Heart right ventricle (tissue), 16 donors: ENCODE data around the gene CBLC. TPM values are rescaled to one million over a fixed set of nuclear protein-coding genes. Genes with fewer than 3 reads are reported as not detected.

ENCODE experiments used
- ATAC-seq, 8 donors: fragments of 200-7000 bp; cut with Tn5 transposase; one replicate each; pipeline ENCODE4 v1.9.1; 2020; ENCODE audit warnings: mild to moderate bottlenecking in 8 of 8, moderate library complexity in 8 of 8, moderate number of reproducible peaks in 1 of 8
- DNase-seq, 2 donors: peaks; one replicate each; pipeline ENCODE4 v3.0.0-alpha.2; 2020
- H3K27ac ChIP-seq, 10 donors: fragments of 200-600 bp; sonication (generic) in 2 of 10; one replicate each; pipeline versions ENCODE4 v1.5.0 to v1.8.0; 2020 to 2022; ENCODE audit warnings: mild to moderate bottlenecking in 3 of 10
- H3K27me3 ChIP-seq, 7 donors: fragments of 200-600 bp; one replicate each; pipeline ENCODE4 v1.8.0; 2021 to 2022; ENCODE audit warnings: mild to moderate bottlenecking in 2 of 7
- H3K36me3 ChIP-seq, 9 donors: fragments of 200-600 bp; sonication (generic) in 1 of 9; one replicate each; pipeline versions ENCODE4 v1.5.0 to v1.8.0; 2020 to 2022; ENCODE audit warnings: mild to moderate bottlenecking in 2 of 9
- H3K4me1 ChIP-seq, 9 donors: fragments of 200-600 bp; sonication (generic) in 1 of 9; one replicate each; pipeline versions ENCODE4 v1.5.0 to v1.8.0; 2020 to 2022; ENCODE audit warnings: mild to moderate bottlenecking in 4 of 9
- H3K4me3 ChIP-seq, 10 donors: fragments of 200-600 bp; sonication (generic) in 2 of 10; one replicate each; pipeline versions ENCODE4 v1.5.0 to v1.8.0; 2020 to 2022; ENCODE audit warnings: mild to moderate bottlenecking in 7 of 10, moderate library complexity in 2 of 10
- H3K9me3 ChIP-seq, 11 donors: fragments of 200-600 bp in 10 of 11; sonication (generic) in 2 of 11; one replicate each; pipeline versions ENCODE4 v1.5.0 to v1.8.0; 2013 to 2022; ENCODE audit warnings: mild to moderate bottlenecking in 2 of 11, control low read depth in 1 of 11, moderate library complexity in 1 of 11
- WGBS, 2 donors: extraction: QIAGEN DNeasy Blood & Tissue Kit; methylation state at CpG; one replicate each; pipeline ENCODE4 v1.1.7; 2013; ENCODE audit warnings: inconsistent platforms in 1 of 2; 5-methylcytosine and 5-hydroxymethylcytosine counted together
- intact Hi-C, 10 donors: fragments of 100-400 bp; cut with DNase I; formaldehyde crosslinking; loops; one replicate each; pipeline versions ENCODE4 v1.11.1 to v1.14.2; 2022
- polyA plus RNA-seq, 2 donors: library from polyadenylated mRNA; stranded (reverse); fragments of 200-250 nt; gene quantifications; one replicate each; pipeline ENCODE4 v1.2.3, GENCODE V29; 2013
- total RNA-seq, 10 donors: library from RNA; stranded (reverse); fragmentation: NEBNext Ultra II Directional in 3 of 10; extraction: Animal tissue kit (Norgen Biotek cat#: 25700) in 3 of 10; gene quantifications; one replicate each; pipeline versions ENCODE4 v1.2.1 to v1.2.4, GENCODE V29; 2021 to 2023
- TF ChIP-seq, protein P1 (sequence below), 9 donors: fragments of 200-600 bp; sonication (generic) in 2 of 9; IDR thresholded peaks; one replicate each; pipeline versions ENCODE4 v1.5.0 to v1.8.0; 2021 to 2022; ENCODE audit warnings: antibody characterized with exemption in 9 of 9, mild to moderate bottlenecking in 5 of 9, moderate library complexity in 1 of 9
- donor health status: Arrhythmogenic right ventricular cardiomyopathy.
- donor health status: ischemic (EF 13 %, LVEDD 7.1; RV severe dilation, severe dysfunction).
- donor health status: healthy with polysubstance abuse.
- donor health status: DM: no; HTN: yes; CAD: no.
- donor health status: DM: no; HTN: no; CAD: no.
- donor health status: ischemic (EF 25% LVEDD 6.9; RV normal size, moderate dysfunction).
- donor health status: ischemic (EF 25% LVEDD 5.7; RV mildly dilated, moderate dysfunction).
- donor health status: healthy.
- donor health status: DM: yes; HTN: yes; CAD: no.
- donor health status: Ischemic cardiomyopathy.
- donor health status: ischemic (EF 35%, LVEDD 5.7; RV mildly dilated, moderate dysfunction).
- donor health status: nonischemic (EF 11% LVEDD 7.7; RV severe dilation, severe dysfunction).
- donor health status: DM: yes; HTN: yes; CAD: no.
- donor health status: PGD.
- donor health status: ischemic (EF 29% LVEDD 5.4; RV normal size, mild dysfunction).
- donor health status: nonischemic (EF 23%, LVEDD 6.1; RV moderate dilation, normal function).

Gene CBLC
- total and polyA plus RNA-seq, 12 donors = 0.38 TPM; not detected in 11

DNA sequence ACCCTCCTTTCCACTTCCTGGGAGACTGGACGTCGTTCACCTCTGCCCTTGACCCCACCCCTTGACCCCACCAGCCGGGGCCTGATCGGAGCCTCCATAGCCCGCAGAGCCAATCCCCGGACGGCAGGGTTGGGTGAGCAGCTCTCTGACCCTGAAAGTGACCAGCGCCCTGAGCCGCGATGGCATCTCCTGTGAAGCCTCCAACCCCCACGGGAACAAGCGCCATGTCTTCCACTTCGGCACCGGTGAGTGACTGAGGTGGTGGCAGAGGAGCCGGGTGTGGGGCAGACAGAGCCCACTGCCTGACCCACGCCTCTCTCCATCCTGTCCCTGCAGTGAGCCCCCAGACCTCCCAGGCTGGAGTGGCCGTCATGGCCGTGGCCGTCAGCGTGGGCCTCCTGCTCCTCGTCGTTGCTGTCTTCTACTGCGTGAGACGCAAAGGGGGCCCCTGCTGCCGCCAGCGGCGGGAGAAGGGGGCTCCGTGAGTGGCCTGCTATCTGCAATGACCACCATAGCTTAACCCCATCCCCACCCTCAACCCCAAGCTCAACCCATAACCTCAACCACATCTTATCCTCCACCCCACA, 41.6 kb downstream of the CBLC start:
- no peak for ATAC-seq
- TF ChIP-seq, protein P1, sequence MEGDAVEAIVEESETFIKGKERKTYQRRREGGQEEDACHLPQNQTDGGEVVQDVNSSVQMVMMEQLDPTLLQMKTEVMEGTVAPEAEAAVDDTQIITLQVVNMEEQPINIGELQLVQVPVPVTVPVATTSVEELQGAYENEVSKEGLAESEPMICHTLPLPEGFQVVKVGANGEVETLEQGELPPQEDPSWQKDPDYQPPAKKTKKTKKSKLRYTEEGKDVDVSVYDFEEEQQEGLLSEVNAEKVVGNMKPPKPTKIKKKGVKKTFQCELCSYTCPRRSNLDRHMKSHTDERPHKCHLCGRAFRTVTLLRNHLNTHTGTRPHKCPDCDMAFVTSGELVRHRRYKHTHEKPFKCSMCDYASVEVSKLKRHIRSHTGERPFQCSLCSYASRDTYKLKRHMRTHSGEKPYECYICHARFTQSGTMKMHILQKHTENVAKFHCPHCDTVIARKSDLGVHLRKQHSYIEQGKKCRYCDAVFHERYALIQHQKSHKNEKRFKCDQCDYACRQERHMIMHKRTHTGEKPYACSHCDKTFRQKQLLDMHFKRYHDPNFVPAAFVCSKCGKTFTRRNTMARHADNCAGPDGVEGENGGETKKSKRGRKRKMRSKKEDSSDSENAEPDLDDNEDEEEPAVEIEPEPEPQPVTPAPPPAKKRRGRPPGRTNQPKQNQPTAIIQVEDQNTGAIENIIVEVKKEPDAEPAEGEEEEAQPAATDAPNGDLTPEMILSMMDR (IDR thresholded peaks at IDR 0.05) = no peak
- no peak for DNase-seq

DNA sequence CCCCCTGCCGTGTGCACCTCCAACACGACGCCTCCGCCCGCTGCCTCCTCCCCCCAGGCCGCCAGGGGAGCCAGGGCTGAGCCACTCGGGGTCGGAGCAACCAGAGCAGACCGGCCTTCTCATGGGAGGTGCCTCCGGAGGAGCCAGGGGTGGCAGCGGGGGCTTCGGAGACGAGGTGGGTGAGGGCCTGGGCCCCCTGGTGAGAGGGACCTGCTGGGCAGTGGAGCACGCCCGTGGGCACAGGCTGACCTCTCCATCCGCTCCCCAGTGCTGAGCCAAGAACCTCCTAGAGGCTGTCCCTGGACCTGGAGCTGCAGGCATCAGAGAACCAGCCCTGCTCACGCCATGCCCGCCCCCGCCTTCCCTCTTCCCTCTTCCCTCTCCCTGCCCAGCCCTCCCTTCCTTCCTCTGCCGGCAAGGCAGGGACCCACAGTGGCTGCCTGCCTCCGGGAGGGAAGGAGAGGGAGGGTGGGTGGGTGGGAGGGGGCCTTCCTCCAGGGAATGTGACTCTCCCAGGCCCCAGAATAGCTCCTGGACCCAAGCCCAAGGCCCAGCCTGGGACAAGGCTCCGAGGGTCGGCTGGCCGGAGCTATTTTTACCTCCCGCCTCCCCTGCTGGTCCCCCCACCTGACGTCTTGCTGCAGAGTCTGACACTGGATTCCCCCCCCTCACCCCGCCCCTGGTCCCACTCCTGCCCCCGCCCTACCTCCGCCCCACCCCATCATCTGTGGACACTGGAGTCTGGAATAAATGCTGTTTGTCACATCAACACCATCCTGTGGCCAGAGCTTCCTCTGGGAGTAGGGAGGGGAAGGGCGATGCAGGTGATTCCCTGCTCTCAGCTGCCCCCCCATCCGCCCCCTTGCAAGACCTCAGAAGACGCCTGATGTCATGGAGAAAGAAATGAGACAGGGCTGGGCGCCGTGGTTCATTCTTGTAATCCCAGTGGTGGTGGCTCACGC, 43.2 kb downstream of the CBLC start:
- Histone ChIP-seq H3K4me1 (peaks cover 0 to 39% (median 22%) of the 10 kb centered on the region in 9 donors), H3K36me3 (peaks cover 0 to 30% (median 0%) of the 10 kb centered on the region in 9 donors), H3K9me3 (no peaks in the 10 kb centered on the region), H3K27me3 (no peaks in the 10 kb centered on the region), H3K4me3 (peak overlapping the region in 7 of 10 donors; percentile 9 to 40 (median 35)), H3K27ac (peak overlapping the region; percentile 50 to 92 (median 84))
- 12 to 18% methylated on average over 30 to 35 of the region's 35 CpGs for WGBS, 2 donors
- intact Hi-C loops = loop anchor here in 1 of 10 donors (1.0 kb wide), 1 partner anchor 24 kb away; no protein-coding TSS in a partner anchor
- TF ChIP-seq, protein P1 (IDR thresholded peaks at IDR 0.05) = no peak
- DNase-seq (peak; percentile 80 to 88), ATAC-seq (peak; percentile 75 to 93 (median 88))

More for the DNA sequence above, 41.6 kb downstream of the CBLC start:
- Histone ChIP-seq H3K36me3 (peaks cover 0 to 46% (median 4%) of the 10 kb centered on the region in 9 donors), H3K27ac (peak overlapping the region in 2 of 10 donors; percentile 9 to 26), H3K9me3 (no peaks in the 10 kb centered on the region), H3K4me3 (no peak overlapping the region), H3K4me1 (peaks cover 0 to 39% (median 22%) of the 10 kb centered on the region in 9 donors), H3K27me3 (no peaks in the 10 kb centered on the region)
- intact Hi-C loops = no loop called here
- 90 to 91% methylated on average over 28 of the region's 28 CpGs for WGBS, 2 donors

DNA sequence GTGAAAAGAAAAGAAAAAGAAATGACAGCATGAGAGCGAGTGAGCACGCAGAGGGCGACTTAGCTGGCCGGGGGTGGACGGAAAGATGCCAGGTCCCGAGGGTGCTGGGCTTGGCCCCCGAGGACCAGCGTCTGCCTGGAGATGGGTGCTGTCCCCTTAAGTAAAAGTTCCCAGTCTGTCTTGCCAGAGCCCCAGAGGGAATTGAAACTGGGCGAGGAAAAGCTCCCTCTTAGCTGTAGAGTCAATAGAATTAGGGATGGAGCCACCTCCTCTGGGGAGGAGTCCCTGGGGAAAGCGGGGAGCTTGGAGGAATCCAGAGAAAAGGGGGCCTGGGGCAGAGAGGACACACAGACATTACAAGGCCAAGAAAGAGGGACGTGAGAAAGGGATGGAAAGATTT, 44.5 kb downstream of the CBLC start:
- 42 to 49% methylated on average over 11 of the region's 11 CpGs for WGBS, 2 donors
- no peaks in the 10 kb centered on the region for H3K9me3 ChIP-seq
- intact Hi-C loops = no loop called here
- H3K4me1 ChIP-seq = peaks cover 0 to 39% (median 22%) of the 10 kb centered on the region in 9 donors
- H3K27ac ChIP-seq = peak overlapping the region in 8 of 10 donors; percentile 36 to 92 (median 86)
- peak in 1 of 2 donors; percentile 49 for DNase-seq
- H3K27me3 ChIP-seq = no peaks in the 10 kb centered on the region
- no peak overlapping the region for H3K4me3 ChIP-seq
- peaks cover 0 to 20% (median 0%) of the 10 kb centered on the region in 9 donors for H3K36me3 ChIP-seq
- TF ChIP-seq, protein P1 (IDR thresholded peaks at IDR 0.05) = no peak
- peak in 1 of 8 donors; percentile 17 for ATAC-seq

DNA sequence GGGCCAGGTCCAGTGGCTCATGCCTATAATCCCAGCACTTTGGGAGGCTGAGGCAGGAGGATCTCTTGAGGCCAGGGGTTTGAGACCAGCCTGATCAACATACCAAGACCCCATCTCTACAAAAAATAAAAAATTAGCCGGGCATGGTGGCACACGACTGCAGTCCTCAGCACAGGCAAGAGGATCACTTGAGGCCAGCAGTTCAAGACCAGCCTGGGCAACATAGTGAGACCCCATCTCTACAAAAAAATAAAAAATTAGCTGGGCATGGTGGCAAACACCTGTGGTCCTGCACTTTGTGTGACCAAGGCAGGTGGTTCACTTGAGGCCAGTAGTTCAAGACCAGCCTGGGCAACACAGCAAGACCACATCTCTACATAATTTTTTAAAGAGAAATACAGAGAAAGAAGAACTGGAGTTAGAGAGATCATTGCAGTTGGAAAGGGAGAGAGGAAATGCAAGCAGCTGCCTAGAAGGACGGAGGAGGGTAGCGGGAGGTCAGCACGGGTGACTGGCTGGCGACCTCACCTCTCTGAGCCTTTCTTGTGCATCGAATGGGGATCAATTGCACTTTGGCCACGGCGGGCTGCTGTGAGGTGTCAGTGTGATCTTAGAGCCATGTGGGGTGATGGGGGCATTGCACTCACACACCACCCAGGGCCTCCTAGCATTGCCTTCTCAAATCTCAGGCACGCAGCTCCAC, 45.1 kb downstream of the CBLC start:
- TF ChIP-seq, protein P1 (IDR thresholded peaks at IDR 0.05) = no peak
- no peaks in the 10 kb centered on the region for H3K9me3 ChIP-seq
- peak overlapping the region in 7 of 10 donors; percentile 78 to 92 (median 87) for H3K27ac ChIP-seq
- H3K4me1 ChIP-seq = peaks cover 0 to 39% (median 22%) of the 10 kb centered on the region in 9 donors
- intact Hi-C loops = no loop called here
- ATAC-seq (no peak), DNase-seq (no peak)
- WGBS, 2 donors = 63 to 66% methylated on average over 10 of the region's 10 CpGs
- no peaks in the 10 kb centered on the region for H3K27me3 ChIP-seq
- H3K4me3 ChIP-seq = no peak overlapping the region
- H3K36me3 ChIP-seq = peaks cover 0 to 18% (median 0%) of the 10 kb centered on the region in 9 donors
